IPS-11a (cell line): ENCODE results near the gene BORCS6.

ENCODE experiments used
- H3K4me3 ChIP-seq: one replicate; pipeline ENCODE4 v1.5.1; 2013; ENCODE audit warnings: low read depth, low read length, control low read depth

The BORCS6 gene

DNA sequence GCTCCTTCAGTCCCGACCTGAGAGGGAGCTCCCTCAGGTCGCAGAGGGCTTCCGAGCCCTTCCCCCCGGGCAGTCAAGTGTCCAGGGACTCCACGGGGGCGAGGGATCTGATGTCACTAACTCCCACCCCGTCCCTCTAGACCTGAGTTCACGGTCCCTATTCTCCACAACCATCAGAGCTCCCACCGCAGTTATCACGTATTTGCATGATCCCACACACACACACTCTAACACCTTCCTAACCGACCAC, 34.1 kb downstream of the BORCS6 start:
- peak overlapping the region; percentile 75 for H3K4me3 ChIP-seq

DNA sequence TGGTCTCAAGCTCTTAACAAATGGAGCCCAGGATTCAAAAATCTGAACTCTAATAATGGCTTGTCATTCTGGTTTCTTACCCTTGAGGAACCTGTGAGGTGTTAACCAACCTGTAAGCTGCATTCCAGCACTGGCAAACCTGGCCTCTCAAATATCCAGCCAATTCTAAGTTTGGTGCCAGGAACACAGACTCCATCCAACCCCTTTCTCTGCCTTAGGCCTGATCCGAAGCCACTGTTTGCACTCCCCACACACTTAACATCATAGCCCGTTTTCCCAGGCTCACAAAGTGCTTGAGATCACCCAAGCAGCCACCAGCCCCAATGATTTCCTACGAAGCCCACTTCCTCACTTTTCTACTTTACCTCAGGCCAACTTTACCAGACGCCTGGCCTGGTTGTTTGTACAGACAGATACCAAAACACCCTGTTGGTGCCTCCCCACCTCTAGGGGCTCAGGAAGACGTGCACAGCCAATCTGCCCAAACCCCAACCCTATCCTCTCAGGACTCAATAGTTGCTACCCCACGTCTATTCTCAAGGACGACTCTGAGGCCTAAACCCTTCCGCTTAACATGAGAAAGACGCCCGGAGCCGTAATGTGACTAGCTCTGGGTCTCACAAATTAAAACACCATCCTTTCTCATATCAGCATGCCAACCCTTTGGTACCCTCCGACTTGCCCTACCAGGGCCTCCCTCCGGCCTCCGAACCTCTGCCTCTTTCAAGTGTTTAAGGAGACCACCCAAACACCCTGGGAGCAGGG, 34.6 kb downstream of the BORCS6 start:
- H3K4me3 ChIP-seq = peak overlapping the region; percentile 75

DNA sequence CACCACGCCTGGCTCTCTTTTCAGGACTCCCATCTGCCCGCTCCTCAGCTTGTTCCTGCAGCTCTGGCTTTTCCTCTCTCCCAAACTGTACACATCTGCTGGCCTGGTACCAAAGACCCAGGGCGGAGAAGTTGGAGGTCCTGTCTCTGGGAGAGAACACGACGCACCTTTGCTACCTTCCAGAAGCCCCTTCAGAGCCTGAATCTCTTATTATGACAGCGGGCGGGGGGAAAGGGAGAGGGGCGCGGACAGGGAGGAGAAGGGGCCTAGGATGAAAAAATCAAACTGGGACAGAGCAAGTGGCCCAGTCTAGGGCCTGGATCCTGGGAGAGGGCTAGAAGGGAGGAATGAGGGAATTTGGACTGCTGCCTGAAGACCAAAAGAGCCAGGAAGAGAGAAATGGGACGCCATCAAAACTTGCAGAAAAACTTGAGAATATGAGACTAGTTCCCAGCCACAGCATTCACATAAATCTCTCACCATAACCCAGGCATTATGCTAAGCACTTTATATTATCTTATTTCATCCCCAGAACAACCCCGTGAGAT, 35.3 kb downstream of the BORCS6 start:
- H3K4me3 ChIP-seq = peak overlapping the region; percentile 5

DNA sequence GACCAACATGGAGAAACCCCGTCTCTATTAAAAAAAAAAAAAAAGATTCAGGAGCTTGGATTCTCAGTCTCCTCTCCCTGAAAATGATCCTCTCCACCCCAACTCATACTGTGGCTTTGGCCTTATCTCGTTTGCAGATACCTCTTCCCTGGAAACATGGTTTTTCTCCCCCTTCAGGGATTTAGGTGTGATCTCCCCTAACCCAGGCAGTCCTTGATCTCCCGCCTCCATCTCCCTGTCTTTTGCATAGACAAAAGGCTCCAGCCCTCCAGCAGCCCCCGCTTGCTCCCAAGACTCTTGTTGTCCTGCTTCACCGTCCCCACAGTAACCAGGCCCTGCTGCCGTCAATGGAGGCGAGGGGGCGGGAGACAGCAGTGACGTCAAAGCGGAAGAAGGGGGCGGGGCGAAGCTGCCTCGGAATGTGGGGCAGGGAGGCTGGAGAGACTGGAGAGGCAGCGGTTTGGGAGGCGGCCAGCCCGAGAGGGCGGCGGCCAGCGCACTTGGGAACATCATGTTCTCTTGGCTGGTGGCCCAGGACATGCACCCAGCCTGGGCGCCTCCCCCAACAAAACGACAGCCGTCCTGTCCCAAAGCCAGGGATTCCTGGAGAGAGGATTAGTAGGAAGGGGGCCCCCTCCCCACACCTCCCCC, 35.9 kb downstream of the BORCS6 start:
- peak overlapping the region; percentile 5 for H3K4me3 ChIP-seq

DNA sequence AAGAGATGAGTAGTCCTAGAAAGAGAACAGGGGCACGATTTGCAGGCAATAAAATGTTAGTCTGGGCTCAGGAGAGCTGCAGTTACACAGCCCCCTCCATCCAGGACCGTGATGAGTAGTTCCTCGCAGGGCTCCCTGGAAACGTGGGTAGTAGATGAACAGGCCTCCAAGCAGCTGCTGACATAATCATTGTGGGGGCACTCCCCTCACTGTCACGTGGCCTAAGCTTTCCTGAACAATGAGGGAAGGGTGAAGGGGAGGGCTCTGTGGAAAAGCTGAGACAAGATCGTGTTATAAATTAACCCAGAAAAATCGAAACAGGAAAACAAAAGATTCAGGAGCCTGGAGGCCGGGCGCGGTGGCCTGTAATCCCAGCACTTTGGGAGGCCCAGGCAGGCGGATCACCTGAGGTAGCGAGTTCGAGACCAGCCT, 36.4 kb downstream of the BORCS6 start:
- H3K4me3 ChIP-seq = no peak overlapping the region

DNA sequence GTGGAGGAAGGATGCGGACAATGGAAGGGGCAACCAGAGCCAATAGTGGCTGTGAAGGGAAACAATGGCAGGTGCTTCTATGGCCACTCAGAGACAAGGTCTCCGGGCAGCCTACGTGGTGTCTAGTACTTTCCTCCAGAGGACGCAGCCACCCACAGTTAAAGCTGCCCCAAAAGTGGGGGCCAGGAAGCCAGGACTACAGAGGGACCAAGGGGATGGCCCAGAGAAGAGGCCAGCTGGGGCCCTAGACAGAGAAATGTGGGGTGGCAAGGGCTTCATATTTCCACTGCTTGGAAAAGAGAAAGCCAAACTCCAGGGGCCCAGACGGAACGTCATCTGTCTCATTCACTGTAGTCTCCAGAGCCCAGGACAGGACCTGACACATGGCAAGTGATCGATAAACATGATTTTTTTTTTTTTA, 36.9 kb downstream of the BORCS6 start:
- no peak overlapping the region for H3K4me3 ChIP-seq

DNA sequence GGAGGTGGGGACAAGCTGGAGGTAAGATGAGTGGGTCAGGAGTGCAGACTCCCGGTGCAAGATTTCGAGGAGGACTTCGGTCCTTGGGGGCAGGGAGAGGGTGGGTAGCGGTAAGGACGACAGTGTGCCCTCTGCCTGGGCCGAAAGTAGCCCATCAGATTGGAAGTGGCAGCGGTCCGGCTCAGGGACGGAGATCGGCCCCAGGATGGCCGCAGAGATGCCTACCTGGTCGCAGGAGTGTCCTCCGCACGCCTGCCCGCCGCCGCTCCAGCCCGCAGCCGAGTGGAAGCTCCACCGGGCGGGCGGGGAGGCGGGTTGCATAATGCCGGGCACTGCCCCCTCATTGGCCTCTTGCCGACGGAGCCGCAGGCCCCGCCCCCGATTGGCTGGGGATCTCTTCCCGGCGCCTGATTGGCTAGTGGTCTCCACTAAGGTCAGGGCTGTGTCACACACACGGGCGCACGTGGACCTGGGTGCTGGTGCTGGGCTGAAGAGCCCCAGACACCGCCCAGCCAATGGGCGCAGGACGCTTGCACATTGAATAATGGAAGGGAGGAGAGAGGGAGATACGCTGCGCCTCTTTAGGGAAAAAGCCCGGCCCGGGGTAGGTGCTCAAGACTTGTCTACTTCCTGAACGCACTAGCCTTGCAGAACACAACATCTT, 37.7 kb downstream of the BORCS6 start, which contains the start of gene PER1:
Gene PER1 (minus strand): TSS at position 293 of the 664 bp plus-strand sequence. CDS start 1,698 bp downstream, outside the sequence.
- H3K4me3 ChIP-seq = peak within 1 kb of the TSS; percentile 84

DNA sequence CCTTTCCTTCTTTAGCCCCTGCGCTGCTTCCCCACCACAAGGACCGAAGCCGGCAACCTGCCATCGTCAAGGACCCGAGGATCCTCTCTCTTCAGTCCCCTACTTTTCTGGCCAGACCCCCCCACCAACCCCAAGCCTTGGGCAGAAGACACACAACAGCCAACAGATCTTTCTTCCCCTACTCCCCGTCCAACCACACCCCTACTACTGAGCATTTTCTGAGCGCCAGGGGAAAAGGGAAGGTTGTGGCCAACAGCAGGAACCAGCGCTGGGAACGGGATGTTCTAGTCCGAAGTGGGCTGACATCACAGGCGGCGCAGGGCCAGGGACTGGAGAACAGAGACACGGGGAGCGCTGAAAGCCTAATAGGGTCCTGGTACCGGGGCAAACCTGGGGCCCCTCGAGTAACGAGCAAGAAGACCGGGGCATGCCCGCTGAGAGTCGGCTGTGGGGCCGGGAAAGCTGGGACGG, 38.3 kb downstream of the BORCS6 start:
- H3K4me3 ChIP-seq = peak overlapping the region; percentile 84

DNA sequence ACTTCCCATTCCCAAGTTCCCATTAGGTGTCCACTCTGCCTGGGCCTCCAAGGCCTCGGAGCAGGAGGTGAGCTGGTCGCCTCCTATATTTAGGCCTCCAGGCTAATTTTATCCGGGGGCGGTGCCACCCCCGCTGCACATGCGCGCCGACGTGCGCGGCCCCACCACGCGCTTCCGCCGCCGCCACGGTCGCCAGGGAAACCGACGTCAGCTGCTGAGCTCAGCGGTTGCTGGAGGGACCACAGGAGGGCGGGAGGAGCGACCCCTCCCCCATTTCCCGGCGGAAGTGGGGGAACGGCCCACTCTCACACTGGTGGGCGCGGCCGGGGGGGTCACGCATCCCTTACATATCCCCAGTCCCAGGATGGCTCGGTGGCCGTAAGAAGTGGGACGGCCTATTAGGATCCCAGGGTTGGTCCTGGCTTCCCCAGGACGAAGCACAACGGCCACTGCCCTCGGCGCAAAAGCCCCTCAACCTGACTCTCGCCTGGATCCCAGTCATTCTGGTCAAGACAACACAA, 38.8 kb downstream of the BORCS6 start:
- peak overlapping the region; percentile 84 for H3K4me3 ChIP-seq

DNA sequence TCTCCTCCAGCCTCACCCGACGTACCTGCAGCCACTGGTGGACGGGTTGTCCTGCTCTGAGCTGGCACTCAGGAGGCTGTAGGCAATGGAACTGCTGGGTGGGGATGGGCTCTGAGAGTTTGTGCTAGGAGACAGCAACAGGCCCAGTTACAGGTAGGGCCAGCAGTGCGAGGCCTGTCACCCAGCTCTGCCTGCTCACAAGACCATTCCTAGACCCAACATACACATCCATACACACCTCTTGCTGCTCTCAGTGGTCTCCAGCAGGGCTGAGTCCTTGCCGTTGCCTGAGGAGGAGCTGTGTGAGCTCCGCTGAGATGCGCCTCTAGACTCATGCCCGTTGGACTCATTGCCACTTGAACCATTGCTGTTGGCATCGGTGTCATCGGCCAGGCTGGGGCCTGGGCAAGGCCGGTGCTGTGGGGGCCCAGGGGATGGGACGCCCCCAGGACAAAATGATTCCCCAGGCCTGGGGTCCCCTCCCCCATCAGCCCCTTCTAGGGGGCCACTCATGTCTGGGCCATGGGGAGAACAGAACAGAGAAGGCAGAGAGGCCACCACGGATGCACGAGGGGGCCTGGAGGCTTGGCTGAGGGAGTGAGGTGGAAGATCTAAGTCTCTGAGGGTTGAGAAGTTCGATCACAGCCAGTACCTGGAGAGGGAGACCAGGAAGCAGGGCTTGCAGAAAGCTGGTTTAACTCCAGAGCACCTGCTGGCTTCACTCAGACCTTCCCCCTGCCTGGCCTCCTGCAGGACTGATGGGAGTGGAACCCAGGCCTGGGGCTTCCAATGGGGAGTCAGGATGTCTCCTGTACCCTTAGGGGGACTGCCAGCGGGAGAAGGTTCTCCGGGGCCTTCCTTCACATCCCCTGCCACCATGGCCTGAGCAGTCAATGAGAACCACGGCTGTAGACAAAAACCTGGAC, 39.5 kb downstream of the BORCS6 start:
- no peak overlapping the region for H3K4me3 ChIP-seq

DNA sequence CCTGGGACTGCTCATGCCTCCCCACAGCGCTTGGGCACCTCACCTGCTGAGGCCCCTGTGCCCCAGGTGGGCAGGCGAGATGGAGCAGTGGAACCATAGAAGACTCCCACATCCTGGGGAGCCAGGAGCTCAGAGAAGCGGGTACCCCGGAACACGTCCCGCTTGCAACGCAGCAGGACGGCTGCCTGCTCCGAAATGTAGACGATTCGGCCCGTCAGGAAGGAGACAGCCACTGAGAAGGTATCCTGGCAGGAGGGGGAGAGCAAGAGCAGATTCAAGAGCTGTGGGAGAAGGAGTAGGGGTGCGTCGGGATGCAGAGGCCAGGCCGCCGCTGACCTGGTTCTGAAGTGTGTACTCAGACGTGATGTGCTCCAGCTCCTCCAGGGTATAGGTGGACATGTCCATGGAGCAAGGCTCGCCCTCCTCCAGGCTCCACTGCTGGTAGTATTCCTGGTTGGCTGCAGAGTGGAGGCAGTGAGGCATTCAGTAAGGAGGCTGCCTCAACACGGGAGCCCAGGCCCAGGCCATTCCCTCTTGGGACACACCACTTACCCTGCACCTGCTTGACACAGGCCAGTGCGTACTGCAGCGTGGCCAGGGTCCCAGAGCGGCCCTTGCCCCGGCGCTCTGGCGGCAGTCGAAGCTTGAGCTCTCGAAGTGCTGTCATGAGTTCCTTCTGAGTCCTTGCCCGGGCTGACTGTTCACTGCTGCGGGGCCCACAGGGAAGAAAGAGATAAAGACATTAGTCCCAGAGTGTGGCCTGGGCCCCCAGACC, 40.4 kb downstream of the BORCS6 start:
- no peak overlapping the region for H3K4me3 ChIP-seq

DNA sequence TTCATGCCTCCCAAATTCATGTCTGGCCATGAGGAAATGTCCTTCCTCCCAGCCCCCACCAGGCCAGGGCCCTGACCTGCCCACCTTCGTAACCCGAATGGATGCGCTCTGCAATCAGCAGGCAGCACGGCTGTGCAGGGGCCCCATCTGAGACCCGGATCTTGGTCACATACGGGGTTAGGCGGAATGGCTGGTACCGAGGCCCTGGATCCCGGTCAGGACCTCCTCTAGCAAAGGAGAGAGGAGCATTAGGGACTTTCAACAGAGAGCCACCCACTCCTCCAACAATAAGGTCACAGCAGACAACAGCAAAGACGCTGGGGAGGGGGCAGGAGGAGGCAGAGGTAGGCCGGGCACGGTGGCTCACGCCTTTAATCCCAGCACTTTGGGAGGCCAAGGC, 41.4 kb downstream of the BORCS6 start:
- no peak overlapping the region for H3K4me3 ChIP-seq

DNA sequence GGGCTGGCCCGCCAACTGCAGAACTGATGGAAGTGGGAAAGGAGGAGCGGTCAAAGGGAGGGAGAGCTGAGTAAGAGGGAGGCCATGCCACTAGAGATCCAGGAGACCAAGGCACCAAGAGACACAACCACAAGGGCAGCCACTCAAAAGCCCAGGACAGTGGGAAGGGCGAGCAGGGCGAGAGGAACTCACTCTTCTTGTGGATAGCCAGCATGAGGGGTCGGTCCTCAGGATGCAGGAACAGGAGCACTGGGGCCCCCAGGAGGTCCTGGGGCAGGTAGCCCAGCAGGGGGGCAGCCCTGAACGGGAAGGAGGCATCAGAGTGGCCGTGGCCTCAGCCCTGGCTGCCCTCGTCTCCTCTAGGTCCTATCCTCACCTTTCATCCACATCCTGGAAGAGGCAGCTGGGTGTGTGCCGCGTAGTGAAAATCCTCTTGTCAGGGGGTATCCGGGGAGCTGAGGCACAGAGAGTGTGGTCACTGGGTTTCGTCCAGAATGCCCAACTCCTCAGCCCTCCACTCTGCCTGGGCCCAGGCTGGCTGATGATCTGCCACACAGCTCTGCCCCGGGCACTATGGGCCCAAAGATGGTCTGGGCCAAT, 42.1 kb downstream of the BORCS6 start:
- H3K4me3 ChIP-seq = no peak overlapping the region

DNA sequence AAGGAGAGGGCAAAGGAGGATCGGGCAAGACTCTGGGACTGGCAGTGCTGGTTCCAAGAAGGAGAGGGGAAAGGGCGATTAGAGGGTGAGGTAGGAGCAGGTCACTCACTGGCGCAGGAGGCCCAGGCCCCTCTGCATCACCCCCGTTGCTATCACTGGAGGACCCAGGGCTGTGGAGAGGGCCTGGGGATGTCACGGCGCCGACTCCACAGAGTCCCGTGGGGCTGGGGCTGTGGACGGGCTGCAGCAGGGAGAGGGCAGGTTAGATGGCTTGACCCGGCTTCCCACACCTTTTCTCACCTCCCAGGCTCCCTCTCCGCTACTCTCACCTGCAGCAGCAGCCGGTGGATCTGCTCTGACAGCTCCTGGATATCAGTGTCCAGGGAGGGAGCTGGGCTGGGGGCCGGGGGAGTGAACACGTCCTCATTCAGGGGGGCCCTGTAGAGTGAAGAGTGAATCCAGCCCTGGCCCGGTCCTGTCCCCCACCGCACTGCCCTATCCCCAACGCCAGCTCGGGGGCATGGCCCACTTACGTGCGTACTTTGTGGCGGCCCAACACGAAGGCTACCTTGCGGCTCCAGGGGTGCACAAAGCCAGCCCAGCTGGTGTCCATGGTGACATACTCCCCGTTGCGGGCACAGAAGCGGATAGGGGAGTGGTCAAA, 42.7 kb downstream of the BORCS6 start:
- no peak overlapping the region for H3K4me3 ChIP-seq

DNA sequence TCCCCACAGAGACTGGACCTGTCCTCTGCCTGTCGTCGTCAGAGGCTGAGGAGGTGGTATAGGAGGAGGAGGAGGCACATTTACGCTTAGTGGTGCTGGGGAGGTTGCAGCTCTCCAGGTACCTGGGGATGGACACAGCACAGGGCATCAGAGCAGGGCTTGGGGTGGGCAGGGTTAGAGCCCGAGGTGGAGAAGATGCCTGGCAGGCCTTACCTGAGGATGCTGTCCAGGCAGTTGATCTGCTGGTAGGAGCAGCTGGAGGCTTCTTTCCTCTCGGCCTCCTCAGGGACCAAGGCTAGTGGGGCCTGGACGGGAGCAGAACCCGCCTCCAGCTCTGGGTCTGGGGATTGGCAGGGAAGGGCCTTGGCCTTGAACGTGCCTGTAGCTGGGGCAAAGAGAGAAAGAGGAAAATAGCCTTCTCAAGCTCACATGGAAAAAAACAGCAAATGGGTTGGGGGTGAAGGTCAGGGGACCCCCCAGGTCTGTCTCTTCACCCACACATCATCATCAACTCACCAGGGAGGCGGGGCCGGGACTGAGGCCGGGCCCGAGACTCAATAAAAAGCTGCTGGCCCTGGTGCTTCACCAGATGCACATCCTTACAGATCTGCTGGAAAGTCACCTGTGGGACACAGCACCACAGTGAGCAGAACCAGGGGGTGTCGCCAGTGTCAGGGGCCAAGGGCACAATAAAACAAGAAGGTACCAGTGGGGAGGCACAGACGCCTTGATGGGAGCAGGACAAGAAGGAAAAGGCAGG, 43.4 kb downstream of the BORCS6 start:
- H3K4me3 ChIP-seq = no peak overlapping the region

DNA sequence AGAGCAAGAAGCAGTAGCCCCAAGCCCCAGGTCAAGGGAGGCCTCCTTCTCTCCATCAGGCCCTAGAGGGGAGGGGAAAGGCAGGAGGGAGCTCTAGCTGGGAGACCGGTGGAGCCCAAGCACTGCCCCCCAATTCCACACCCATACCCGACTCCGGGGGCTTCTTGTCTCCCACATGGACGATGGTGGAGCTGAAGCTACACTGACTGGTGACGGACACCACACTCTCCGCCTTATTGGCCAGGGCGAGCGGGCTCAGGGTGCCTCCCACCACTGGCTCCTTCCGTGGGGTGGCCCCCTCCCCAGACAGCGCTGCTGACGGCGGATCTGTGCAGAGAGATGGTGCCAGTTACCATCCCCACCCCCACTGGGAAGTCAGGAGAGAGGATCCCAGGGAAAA, 44.2 kb downstream of the BORCS6 start:
- no peak overlapping the region for H3K4me3 ChIP-seq

DNA sequence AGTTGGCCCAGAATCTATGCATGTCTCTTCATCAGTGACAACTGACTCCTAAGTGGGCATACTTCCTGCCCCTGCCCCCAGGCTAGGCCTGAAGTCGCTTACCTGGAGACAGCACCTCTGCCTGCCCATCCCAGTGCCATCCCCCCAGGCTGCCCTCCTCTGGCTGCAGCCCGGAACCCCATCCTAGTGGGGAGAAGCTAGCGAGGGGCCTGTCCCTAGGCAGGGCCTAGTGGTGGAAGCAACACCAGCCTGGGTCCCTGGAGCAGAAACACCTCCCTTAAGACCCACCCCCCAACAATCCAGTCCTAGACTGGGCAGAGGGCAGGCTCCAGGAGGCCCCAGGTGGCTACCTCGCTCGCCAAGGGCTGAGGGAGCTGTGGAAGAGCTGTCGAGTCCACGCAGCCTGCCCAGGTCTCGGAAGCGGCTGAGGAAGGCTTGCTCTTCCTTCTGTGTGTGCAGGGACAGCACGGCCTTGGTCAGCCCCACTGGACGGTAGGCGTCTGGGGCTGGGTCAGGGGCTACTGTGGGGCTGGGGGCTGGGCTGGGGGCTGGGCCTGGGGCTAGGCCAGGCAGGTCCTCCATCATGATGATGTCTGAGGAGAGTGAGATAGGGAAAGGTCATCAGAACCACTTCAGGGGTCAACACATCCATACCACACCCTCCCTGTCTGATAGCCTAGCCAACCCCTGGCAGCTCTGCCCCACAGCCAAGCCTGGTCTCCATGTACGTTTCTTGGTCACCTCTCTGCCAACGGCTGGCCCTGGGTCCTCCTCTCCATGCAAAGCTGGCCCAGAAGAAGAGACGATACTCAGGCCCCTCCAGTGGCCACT, 45.4 kb downstream of the BORCS6 start:
- no peak overlapping the region for H3K4me3 ChIP-seq
